ENCODE data around the gene DDX27. TPM values are rescaled to one million over a fixed set of nuclear protein-coding genes. Genes with fewer than 3 reads are reported as not detected.

The DDX27 gene
- total and polyA plus RNA-seq, 9 of the 15 experiments (the other 6 are each of a cell fraction or from before 2014, with no cell fraction given): 17.9 to 79.3 (median 57.0) TPM

DNA sequence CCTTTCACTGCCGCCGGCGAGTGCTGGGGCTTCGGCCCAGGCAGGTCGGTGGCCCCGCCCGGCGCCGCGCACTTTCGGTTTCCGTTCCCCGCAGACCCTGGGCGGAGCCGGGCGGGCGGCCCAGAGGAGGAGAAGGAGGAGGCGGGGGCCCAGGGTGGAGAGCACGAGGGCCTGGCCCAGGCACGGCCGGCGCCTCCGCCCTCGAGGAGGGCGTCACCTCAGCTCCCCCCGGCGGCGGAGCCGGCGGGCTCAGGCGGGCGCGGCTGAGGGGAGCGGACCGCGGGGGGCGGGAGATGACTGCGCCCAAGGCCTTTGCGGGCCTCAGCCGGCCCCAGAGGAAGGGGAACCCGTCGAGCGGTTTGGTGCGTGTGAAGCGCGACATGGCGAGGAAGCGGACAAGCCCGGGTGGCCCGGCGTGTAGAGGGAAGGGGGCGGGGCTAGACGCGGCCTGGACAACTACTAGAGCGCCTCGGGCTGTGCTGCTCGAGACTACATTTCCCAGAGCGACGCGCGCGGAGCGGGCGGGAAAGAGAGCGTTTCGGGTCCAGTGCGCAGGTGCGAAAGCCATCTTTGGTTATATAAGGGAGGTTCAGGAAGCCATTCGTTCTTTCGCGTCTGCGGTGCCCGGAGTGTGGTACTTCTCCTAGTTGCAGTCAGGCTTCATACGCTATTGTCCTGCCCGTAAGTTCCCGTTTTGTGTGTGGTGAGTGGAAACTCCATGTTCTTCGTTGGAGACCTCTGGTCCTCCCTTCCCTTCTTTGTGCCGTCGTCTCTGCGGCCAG is 59.0 kb downstream of the DDX27 start, which contains the start of gene ZNFX1 (continued):
- TF ChIP-seq, protein P1, sequence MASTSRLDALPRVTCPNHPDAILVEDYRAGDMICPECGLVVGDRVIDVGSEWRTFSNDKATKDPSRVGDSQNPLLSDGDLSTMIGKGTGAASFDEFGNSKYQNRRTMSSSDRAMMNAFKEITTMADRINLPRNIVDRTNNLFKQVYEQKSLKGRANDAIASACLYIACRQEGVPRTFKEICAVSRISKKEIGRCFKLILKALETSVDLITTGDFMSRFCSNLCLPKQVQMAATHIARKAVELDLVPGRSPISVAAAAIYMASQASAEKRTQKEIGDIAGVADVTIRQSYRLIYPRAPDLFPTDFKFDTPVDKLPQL (IDR thresholded peaks at IDR 0.05; ENCODE audit: extremely low read depth, insufficient read length): peak; percentile 98
- TF ChIP-seq HDAC3 (IDR thresholded peaks at IDR 0.05; ENCODE audit: borderline replicate concordance, partially characterized antibody) (no peak), OTX1 (CRISPR knock-in tag; IDR thresholded peaks at IDR 0.05) (peak; percentile 92), MCM7 (IDR thresholded peaks at IDR 0.05) (no peak), ZNF436 (CRISPR knock-in tag; IDR thresholded peaks at IDR 0.05) (peak; percentile 14; the same call in 1 of the 2 replicates)
- TF ChIP-seq, protein P2, sequence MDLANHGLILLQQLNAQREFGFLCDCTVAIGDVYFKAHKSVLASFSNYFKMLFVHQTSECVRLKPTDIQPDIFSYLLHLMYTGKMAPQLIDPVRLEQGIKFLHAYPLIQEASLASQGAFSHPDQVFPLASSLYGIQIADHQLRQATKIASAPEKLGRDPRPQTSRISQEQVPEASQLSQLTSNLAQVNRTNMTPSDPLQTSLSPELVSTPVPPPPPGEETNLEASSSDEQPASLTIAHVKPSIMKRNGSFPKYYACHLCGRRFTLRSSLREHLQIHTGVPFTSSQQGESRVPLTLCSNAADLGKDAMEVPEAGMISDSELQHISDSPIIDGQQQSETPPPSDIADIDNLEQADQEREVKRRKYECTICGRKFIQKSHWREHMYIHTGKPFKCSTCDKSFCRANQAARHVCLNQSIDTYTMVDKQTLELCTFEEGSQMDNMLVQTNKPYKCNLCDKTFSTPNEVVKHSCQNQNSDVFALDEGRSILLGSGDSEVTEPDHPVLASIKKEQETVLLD (IDR thresholded peaks at IDR 0.05): 0 out of 2 replicates have a peak, but pooled peaks have one; percentile 77
- TF ChIP-seq, protein P3, sequence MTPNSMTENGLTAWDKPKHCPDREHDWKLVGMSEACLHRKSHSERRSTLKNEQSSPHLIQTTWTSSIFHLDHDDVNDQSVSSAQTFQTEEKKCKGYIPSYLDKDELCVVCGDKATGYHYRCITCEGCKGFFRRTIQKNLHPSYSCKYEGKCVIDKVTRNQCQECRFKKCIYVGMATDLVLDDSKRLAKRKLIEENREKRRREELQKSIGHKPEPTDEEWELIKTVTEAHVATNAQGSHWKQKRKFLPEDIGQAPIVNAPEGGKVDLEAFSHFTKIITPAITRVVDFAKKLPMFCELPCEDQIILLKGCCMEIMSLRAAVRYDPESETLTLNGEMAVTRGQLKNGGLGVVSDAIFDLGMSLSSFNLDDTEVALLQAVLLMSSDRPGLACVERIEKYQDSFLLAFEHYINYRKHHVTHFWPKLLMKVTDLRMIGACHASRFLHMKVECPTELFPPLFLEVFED (CRISPR knock-in tag; conservative IDR thresholded peaks at IDR 0.05): peak; percentile 95
- TF ChIP-seq, protein P4, sequence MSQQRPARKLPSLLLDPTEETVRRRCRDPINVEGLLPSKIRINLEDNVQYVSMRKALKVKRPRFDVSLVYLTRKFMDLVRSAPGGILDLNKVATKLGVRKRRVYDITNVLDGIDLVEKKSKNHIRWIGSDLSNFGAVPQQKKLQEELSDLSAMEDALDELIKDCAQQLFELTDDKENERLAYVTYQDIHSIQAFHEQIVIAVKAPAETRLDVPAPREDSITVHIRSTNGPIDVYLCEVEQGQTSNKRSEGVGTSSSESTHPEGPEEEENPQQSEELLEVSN (IDR thresholded peaks at IDR 0.05; ENCODE audit: borderline replicate concordance in 1 of 2, extremely low read depth in 1 of 2, insufficient read depth in 1 of 2, insufficient read length in 1 of 2, low read depth in 1 of 2, low read length in 1 of 2, poor library complexity in 1 of 2, severe bottlenecking in 1 of 2): peak; percentile 66 to 87
- TF ChIP-seq, protein P5, sequence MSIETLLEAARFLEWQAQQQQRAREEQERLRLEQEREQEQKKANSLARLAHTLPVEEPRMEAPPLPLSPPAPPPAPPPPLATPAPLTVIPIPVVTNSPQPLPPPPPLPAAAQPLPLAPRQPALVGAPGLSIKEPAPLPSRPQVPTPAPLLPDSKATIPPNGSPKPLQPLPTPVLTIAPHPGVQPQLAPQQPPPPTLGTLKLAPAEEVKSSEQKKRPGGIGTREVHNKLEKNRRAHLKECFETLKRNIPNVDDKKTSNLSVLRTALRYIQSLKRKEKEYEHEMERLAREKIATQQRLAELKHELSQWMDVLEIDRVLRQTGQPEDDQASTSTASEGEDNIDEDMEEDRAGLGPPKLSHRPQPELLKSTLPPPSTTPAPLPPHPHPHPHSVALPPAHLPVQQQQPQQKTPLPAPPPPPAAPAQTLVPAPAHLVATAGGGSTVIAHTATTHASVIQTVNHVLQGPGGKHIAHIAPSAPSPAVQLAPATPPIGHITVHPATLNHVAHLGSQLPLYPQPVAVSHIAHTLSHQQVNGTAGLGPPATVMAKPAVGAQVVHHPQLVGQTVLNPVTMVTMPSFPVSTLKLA (conservative IDR thresholded peaks at IDR 0.05): peak; percentile 86 to 96; a peak in 3 of 4 replicates
